Neutrophil (primary cell): ENCODE measurements around the gene LRRC75A.
"Not testable (repeated sequence)": the region's sequence is repeated elsewhere in the genome, so short reads cannot be mapped to it uniquely, and the experiment has no call there.

ENCODE experiments used
- H3K27ac ChIP-seq: fragments of 200-600 bp; sonication (generic); 2 replicates; pipeline ENCODE4 v1.5.1; 2016; ENCODE audit warnings: mild to moderate bottlenecking, moderate library complexity
- H3K27me3 ChIP-seq: fragments of 200-600 bp; sonication (generic); 2 replicates; pipeline ENCODE4 v1.6.0; 2016; ENCODE audit warnings: mild to moderate bottlenecking
- H3K36me3 ChIP-seq: fragments of 200-600 bp; sonication (generic); 2 replicates; pipeline ENCODE4 v1.5.1; 2017
- H3K4me1 ChIP-seq, 2 experiments: fragments of 200-600 bp in 1 of 2; sonication (generic) in 1 of 2; 1 replicate in 1 of 2; 2 replicates in 1 of 2; pipeline versions ENCODE4 v1.5.1 to v1.6.1; 2013 to 2016; ENCODE audit warnings: low read depth in 1 of 2, low read length in 1 of 2, mild to moderate bottlenecking in 1 of 2, moderate library complexity in 1 of 2; ENCODE audit not compliant: control insufficient read depth in 1 of 2, insufficient read depth in 1 of 2
- H3K4me3 ChIP-seq, 2 experiments: fragments of 200-600 bp in 1 of 2; sonication (generic) in 1 of 2; 1 replicate in 1 of 2; 2 replicates in 1 of 2; pipeline ENCODE4 v1.5.1; 2013 to 2016; ENCODE audit warnings: low read depth in 1 of 2, low read length in 1 of 2, mild to moderate bottlenecking in 1 of 2, moderate library complexity in 1 of 2
- H3K9me3 ChIP-seq: fragments of 200-600 bp; sonication (generic); 2 replicates; pipeline ENCODE4 v1.5.1; 2016
- TF ChIP-seq, protein P1 (sequence below): fragments of 200-600 bp; sonication (generic); IDR thresholded peaks from 2 replicates; pipeline ENCODE4 v1.5.1; 2016; ENCODE audit warnings: antibody characterized with exemption

Gene LRRC75A

DNA sequence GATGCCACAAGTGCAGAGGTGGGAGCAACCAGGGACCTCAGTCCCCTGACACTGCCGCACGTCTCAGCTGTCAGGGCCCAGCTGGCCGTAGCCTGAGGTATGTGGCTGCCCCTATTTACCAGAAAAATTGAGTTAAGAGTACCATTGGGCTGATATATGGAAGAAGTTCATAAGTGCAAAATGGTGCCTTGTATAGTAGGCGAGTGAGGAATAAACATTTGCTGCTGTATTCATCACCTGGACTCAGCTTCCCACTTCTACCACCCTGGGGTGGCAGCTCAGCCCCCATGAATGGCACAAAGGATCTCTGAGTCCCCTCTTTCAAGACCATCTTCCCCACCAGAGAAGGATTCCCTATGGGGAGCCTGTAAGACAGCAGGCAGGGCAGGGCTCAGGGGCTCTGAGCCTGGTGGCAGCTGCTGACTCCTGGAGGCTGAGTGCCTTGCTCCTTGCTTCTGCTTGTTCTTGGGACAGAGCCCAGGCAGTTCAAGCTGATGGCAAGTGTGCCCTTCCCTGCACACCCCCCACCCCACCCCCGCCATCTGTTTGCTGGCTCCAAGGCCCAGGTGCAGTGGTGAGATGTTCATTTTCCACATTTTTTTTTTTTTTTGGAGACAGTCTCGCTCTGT, 47.6 kb downstream of the LRRC75A start:
- Histone ChIP-seq H3K4me3 (no peak overlapping the region), H3K4me1 (peaks cover 48 to 52% of the 10 kb centered on the region in 2 experiments), H3K27me3 (no peaks in the 10 kb centered on the region), H3K27ac (no peak overlapping the region), H3K36me3 (peaks cover 57% of the 10 kb centered on the region), H3K9me3 (no peaks in the 10 kb centered on the region)
- TF ChIP-seq, protein P1, sequence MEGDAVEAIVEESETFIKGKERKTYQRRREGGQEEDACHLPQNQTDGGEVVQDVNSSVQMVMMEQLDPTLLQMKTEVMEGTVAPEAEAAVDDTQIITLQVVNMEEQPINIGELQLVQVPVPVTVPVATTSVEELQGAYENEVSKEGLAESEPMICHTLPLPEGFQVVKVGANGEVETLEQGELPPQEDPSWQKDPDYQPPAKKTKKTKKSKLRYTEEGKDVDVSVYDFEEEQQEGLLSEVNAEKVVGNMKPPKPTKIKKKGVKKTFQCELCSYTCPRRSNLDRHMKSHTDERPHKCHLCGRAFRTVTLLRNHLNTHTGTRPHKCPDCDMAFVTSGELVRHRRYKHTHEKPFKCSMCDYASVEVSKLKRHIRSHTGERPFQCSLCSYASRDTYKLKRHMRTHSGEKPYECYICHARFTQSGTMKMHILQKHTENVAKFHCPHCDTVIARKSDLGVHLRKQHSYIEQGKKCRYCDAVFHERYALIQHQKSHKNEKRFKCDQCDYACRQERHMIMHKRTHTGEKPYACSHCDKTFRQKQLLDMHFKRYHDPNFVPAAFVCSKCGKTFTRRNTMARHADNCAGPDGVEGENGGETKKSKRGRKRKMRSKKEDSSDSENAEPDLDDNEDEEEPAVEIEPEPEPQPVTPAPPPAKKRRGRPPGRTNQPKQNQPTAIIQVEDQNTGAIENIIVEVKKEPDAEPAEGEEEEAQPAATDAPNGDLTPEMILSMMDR: no peak

DNA sequence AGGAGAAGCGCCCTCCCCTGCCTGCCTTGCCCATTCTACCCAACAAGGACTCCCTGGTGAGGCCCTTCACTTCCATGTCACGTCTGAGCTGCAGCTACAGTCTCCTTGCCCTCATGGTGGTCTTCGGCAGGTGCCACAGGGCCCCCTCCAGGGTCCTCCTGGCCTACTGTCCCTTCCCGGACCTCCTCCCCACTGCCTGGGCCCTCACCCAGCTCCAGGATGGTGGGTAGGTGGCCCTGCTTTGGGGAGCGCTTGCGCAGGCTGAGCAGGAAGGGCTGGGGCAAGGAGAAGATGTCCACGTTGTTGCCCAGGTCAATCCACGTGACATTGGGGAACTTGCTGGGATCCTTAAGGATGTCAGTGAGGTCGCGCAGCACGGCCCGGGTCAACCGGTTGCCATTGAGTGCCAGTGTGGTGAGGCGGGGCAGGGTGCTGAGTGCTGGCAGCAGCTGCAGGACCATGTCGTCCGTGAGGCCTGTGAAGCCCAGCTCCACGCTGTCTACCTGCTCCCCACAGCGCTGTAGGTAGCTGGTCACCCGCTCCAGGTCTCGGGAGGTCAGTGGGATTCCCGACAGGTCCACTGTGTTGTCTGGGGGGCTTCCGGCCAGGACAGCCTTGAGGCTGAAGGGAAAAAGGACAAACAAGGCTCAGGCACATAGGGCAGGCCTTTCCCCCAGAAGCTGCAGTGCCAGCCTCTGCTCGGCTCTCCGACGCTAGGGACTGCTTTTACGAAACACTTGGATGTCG, 48.3 kb downstream of the LRRC75A start:
- peak overlapping the region; percentile 88 for H3K27ac ChIP-seq

DNA sequence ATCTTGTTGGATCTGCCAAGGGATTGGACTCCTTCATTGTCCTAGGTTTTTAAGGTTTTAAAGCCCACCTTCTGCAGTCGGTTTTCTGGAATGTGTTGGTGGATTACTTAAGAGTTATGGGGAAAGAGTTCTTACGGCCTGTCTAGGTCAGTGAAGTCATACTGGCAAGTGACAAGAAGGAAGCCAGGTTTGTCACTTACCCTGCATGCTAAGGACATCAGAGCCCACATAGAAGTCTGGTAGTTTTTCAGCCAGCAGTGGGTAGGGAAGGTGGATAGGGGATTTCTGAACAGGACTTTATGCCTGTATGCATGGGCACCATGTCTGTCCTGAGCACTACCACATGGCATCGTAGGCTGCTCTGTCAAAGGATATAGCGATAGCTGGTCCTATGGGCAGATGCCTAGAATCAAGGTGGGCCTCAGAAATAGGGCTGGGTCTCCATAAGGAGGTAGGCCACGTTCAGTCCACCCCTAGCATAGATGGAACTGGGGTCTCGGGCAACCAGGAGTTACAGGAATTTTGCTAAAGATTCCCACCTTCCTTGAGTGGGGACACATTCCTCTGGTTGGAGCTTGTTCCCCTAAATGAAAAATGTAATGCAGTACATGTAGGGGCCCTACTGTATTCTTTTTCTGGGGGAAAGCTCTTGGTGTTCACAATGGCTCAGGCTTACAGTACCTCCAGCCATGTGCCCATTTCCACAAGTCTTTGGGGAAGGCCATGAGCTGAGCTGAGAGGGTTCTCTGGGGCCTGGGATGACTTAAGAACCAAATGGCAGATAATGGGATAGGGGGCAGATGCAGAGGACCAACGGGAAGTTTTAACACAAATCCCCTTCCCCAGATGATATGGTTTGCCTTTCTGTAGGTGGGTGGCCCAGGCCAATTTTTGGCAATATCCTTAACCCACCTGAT, 49.1 kb downstream of the LRRC75A start:
- H3K9me3 ChIP-seq: no peaks in the 10 kb centered on the region
- peak overlapping the region; percentile 88 for H3K27ac ChIP-seq
- no peaks in the 10 kb centered on the region for H3K27me3 ChIP-seq
- peaks cover 42% of the 10 kb centered on the region for H3K36me3 ChIP-seq
- H3K4me1 ChIP-seq: peaks cover 61 to 64% of the 10 kb centered on the region in 2 experiments
- TF ChIP-seq, protein P1: no peak
- H3K4me3 ChIP-seq: no peak overlapping the region

More for the DNA sequence above, 48.3 kb downstream of the LRRC75A start:
- Histone ChIP-seq H3K36me3 (peaks cover 50% of the 10 kb centered on the region), H3K4me3 (no peak overlapping the region), H3K27me3 (no peaks in the 10 kb centered on the region), H3K4me1 (peaks cover 53 to 56% of the 10 kb centered on the region in 2 experiments), H3K9me3 (no peaks in the 10 kb centered on the region)
- TF ChIP-seq, protein P1: no peak

DNA sequence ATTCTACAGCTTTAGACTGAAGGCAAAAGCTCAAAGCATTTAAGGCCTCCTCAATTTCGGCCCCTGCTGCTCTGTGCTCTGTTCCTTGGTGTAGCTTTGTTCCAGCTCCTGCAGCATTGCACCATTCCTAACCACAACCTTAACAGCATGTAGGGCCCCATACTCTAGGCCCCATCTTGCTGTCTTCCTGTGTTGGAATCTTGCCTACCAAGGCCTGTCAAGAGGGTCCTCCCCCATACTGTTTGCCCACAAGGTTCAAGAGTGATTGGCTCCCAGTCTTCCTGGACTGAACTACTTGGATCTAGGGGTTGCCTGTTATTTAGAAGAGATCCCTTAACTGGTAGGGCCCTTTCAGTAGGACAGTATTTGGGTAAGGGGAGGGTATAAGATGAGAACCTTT, 49.9 kb downstream of the LRRC75A start:
- peak overlapping the region; percentile 88 for H3K27ac ChIP-seq
- peaks cover 40% of the 10 kb centered on the region for H3K36me3 ChIP-seq
- H3K27me3 ChIP-seq: no peaks in the 10 kb centered on the region
- TF ChIP-seq, protein P1: no peak
- H3K4me3 ChIP-seq: no peak overlapping the region
- no peaks in the 10 kb centered on the region for H3K9me3 ChIP-seq
- peaks cover 61 to 64% of the 10 kb centered on the region in 2 experiments for H3K4me1 ChIP-seq

DNA sequence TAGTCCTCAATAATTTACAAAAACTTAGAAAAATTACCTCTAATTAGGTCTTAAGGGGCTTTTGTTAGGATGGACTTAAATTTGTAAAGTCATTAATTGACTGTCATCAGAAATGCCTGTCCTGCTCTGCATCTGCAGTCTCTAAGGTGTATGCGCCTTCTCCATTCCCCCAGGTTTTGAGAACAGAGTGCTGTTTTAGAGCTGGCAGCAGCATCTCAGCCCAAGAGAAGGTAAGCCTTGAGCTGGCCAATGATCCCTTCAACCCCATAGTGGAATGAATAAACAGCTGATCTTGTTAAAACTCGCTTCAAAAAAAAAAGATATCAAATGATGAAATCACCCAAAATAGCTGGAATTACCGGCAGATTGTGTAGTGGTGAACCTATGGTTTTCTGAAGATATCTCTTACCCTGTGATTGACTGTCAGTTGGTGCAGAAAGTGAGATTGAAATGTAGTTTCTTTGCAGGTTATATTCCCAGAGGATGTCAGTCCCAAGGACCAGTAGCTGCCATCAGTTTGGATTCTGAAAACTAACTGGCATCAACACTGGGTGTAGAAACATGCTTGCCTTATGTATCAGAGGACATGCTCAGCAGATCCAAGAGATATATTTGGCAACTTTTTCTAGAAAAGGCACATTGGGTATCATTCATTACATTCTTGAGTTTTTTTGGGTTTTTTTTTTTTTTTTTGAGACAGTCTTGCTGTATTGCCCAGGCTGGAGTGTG, 50.9 kb downstream of the LRRC75A start:
- Histone ChIP-seq H3K4me1 (peaks cover 61 to 64% of the 10 kb centered on the region in 2 experiments), H3K27ac (peak overlapping the region; percentile 88), H3K4me3 (no peak overlapping the region), H3K27me3 (no peaks in the 10 kb centered on the region), H3K9me3 (no peaks in the 10 kb centered on the region), H3K36me3 (peaks cover 40% of the 10 kb centered on the region)
- TF ChIP-seq, protein P1: no peak

DNA sequence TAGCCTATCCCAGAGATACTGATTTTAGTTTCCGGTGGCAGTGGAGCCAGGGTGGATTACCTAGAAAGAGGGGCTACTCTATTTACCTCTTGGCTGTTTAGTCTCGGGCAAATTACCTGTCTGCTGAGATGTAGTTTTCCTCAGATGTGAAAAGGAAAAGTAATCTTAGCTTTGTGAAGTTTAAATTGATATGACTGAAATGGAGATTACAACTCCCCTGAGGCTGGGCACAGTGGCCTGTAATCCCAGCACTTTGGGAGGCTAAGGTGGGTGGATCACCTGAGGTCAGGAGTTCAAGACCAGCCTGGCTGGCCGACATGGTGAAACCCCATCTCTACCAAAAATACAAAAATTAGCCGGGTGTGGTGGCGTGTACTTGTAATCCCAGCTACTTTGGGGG, 51.6 kb downstream of the LRRC75A start:
- Histone ChIP-seq H3K4me1 (peaks cover 61 to 64% of the 10 kb centered on the region in 2 experiments), H3K36me3 (peaks cover 39% of the 10 kb centered on the region), H3K27ac (peak overlapping the region; percentile 88), H3K4me3 (peak overlapping the region; percentile 75 to 91)
- not testable (repeated sequence) for H3K27me3 ChIP-seq, H3K9me3 ChIP-seq
